Measurements from ENCODE around the gene FASTKD3.

The FASTKD3 gene

DNA sequence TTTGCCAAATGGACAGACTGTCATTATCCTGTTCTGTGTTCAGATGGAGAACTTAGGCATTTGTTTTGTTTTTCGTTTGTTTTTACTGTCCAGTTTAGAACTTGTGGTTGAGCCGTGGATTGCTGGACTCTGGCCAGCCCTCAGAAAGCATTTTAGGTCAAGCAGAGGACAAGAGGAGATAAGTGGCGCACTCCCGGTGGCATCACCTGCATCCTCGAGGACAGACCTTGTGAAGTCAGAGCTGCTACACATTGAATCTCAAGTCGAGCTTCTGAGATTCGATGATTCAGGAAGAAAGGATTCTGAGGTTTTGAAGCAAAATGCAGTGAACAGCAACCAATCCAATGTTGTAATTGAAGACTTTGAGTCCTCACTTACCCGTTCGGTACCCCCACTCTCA is 9.0 kb upstream of the FASTKD3 start:
- DNase-seq = no peak

DNA sequence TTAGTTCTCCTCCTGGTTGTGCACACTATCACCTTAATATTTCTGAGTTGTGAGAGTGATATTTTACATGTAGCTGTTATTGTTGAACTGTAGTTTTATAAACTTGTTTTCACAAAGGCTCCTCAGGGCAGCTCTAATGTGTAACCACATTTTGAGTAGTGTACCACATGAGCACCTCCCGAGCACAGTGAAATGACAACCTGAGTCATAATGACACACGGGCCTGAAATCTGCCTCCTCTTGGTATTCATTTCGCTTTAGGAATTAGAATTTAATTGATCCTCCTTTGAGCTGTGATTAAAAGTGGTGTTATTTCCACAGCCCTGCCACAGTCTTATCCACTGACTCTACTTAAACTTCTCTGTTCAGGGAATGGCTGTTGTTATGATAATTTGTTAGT is 8.0 kb upstream of the FASTKD3 start:
- peak; percentile 37 for DNase-seq

DNA sequence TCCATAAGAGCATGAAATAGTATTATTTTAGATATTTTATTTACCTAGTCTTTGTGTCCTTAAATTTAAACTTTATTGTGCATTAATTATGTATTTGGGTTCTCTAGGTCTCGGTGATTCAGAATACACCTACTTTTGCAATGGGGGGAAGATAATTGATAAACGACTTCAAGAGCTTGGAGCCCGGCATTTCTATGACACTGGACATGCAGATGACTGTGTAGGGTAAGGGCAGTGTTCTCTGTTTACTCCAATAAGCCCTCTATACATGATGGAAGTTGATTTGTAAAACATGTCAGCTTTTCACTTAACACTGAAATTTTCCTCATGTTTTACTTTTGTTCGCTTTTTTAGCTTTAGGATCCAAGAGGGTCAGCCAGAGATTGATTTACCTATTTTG is 6.3 kb upstream of the FASTKD3 start:
- no peak for DNase-seq

DNA sequence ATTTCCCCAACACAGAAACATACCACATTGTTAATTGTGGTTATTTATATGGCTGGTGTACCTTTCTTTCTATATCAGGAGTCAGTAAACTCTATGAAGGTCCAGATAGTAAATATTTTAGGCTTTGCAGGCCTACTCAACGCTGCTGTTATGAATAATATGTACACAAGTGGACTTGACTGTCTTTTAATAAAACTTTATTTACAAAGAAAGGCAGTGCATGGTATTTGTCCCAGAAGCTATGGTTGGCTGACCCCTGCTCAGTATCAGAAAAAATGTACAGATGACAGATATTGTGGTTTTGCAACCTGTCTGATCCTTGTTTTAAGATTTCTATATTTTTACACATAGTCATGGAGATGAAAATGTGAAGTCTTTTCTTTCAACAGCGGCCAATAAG is 5.8 kb upstream of the FASTKD3 start:
- no peak for DNase-seq

DNA sequence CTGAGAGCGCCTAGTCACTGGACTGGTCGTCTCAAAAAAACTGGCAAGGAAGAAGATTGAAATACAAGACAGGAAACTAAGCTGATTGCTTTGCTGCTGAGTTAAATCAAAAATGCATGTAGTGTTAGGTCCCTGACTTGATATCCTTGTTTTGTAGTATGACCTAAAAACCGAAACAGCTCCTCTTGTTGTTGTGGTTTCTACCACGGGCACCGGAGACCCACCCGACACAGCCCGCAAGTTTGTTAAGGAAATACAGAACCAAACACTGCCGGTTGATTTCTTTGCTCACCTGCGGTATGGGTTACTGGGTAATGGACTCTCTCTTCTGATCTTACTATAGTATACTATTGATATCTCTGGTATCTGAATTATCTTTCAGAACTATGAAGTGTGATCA is 4.4 kb upstream of the FASTKD3 start:
- DNase-seq = no peak

DNA sequence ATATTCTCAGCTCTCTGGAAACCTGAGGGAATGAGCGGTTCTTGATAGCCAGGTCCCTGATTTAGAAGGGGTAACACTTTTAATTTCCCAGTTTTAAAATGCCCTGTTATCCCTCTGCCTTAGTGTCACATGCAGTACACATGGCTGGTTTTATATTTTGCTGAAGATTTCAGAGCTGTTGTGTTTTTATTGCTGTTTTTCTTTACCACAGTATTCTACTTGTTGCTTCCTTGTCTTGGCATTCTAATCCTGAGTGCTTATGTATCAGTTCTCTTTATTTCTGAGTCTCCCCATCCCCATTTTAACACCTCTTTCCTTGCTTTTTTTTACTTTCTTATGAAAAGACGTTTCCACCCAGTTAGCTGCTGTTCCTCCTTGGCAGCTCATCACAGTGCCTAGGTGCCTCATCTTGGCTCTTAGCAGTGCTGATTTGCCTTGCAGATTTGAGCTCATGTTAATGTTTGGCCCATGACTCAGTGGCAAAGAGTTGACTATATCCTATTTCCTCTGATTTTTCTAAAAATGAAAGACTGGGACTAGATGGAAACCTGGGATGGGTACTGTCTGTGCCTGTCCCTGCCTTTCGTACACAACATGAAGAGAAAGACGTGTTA is 3.8 kb upstream of the FASTKD3 start:
- DNase-seq = no peak

DNA sequence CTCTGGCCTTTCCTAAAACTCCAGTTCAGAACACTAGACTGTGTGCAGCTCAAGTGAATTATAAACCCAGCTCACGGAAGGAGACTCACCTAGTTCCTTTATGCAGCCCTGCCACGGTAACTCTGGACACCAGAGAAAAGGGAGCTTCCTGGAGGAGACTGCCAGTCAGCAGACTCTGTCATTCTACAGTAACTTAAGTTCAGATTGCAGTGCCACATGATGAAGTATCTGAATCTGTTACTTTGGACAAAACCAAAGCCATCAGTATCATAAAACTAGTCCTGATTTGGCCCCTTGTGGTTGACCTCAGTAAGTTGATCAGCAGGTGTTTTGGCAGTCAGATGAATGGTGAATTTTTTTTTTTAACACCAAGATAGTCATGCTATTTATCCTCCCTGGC is 2.8 kb upstream of the FASTKD3 start:
- DNase-seq = no peak

DNA sequence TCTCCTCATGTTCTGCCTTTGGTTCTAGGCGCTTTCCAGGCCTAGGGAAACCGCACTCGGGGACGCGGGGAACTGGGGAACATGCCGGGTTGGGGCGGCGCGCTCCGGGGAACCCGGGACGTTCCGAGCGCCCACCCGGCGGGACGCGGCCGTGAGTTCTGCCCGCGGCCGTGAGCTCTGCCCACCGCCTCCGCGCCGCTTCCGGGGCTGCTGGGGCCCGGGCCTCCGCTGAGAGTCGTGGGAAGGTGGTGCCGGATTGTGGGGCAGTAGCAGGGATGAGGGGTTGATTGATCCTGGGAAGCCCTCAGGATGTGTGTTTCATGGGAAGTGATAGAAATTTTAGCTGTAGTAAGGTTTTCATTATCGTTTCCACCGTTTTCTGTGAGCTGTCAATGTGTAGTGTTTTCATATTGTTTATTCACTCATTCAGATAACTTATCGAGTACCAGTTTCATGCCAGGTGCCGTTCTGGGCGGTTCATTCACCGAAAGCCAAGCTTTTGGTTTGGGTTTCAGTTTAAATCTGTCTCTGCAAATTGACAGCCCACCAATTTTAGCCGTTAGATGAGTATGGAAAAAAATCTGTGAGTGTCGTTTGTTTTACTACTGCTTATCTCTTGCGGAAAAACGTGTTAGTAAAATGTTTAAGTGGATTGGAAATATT is 774 bp upstream of the FASTKD3 start:
- peak; percentile 43 for DNase-seq

DNA sequence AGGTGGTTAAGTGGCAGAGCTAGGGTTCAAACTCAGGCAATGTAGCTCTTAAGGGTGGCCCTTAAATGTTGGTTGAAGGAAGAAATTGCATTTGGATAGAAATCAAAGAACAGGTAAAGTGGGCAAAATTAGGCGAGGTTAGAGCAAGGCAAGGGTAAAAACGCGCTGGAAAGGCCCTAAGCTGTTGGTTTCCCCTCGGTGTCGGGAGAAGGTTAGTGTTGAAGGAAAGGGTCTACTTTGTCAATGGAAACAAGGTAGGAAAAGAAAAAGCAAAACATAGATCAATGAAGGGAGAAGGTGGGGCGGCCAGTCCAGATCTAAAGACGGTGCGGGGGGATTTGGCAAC is 431 bp downstream of the FASTKD3 start:
- no peak for DNase-seq

DNA sequence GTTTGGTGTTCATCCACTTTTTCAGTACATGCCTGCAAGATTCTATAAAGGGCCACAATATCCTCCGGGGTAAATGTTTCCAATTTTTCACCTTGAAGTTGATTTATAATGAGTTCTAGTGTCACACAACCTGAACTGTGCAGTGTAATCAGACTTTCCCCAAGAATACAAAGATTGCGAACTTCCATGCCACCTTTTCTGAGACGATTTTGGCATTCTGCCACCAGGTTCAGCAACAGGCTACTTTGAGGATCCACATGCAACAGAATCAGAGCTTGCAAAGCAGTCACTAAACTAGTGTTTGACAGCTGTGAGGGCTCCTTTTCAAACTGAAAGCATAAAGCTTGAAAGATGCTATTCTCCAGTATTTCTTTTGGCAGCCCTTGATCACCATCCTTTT is 1.6 kb downstream of the FASTKD3 start:
- no peak for DNase-seq

DNA sequence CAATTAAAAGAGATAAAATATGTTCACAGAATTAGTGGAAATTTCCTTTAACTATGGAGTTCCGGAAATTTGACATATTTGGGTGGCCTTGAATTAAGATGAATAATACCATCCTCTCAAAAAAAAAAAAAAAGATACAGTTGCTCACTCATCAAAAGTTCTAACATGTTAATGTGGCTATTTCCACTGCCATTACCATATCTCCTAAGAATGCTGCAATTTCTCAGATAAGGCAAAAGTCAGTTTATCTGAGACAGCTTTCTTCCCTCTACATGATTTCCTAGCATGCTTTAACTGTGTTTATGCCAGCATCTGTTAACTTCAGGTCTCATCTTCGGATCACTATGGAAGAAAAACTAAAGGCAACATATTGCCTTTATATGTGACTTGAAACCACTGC is 2.6 kb downstream of the FASTKD3 start:
- no peak for DNase-seq

DNA sequence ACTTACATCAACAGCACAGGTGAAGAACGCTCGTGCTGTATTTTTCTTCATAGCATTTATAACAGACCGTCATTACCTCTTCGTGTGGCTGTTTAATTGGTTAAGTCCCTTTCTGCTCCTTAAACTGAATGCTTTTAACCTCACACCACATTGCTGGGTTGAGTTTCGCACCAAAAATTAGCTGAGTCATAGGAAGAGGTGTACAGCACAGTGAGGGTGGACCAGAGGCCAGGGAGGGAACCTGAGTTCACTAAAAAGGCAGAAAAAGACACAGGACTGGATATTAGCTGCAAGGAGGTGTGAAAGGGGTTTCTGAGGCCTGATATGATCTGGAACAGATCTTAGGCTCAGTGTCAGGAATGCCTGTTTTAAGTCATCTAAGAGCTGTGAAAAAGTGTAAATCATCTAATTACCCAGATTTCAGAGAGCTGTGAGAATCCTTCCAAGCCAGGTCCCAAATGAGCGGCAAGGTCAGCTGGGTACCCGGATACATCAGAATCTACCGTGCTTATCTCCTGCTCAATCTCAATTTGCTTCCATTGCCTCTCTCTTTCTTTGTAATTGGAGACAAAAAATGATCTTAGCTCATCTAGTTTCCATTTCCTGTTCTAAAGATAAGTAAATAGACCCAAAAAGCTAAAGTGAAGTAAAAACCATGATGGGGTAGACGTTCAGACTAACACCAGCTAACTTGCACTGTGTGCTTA is 10.8 kb downstream of the FASTKD3 start:
- DNase-seq = no peak

DNA sequence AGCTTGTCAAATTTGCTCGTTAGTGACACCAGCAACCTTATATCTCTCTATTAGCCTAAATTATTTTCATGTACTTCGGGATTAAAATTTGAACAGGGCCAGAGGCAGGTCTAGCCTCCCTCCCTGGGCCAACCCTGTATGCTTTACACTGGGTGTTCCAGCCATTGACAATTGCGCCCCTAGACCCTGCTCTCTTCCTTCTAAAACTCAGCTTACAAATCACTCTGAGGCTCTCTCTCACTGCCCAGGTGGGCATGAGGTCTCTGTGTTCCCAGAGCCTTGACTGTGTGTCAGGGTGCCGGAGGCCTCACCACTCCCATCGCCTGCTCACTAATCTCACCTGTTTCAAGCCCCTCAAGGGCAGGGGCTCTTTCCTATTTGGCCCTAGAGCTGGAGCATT is 11.5 kb downstream of the FASTKD3 start:
- no peak for DNase-seq

DNA sequence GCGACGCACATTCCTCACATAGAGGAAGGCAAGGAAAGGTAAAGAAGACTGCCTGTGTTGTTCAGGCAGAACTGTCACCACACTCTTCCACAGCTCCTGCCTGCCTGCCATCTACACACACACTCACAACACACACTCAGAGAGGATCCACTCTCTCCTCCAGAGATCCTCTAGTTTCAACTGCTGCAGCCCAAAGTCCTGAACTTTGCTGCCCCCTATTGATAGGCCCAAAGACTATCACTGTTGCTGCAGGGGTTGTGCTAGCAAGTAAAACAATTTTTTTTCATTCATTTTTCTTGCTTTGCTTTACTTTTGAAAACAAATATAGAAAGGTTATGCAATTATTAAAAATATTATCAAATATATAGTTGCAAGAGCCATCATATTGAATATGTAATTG is 12.0 kb downstream of the FASTKD3 start:
- peak; percentile 43 for DNase-seq

DNA sequence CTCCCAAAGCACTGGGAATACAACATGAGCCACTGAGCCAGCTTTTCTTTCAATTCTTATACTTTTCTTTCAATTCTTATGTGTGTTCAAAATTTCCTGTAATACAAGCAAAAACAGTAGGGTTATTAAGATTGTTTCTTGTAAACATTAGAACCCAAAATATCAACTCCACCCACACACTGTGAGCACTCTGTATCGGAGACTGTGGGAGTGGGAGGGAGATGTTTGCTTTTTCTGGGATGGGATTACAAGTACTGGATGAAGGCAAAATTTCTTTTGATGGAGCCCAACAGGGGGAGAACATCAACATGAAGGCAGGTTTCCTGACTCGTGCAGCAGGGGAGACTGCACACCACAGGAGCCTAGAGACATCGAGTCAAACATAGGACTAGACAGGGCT is 13.2 kb downstream of the FASTKD3 start:
- DNase-seq = no peak

DNA sequence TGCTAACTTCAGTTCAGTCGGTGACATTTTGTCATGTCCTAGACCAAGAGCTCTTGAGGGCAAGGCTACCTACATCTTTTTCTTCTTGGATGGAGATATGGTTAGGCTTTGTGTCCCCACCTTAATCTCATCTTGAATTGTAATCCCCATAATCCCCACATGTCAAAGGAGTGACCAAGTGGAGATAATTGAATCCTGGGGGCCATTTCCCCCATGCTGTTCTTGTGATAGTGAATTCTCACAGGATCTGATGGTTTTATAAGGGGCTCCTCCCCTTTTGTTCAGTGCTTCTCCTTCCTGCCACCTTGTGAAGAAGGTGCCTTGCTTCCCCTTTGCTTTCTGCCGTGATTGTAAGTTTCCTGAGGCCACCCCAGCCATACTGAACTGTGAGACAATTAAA is 15.8 kb downstream of the FASTKD3 start:
- no peak for DNase-seq

DNA sequence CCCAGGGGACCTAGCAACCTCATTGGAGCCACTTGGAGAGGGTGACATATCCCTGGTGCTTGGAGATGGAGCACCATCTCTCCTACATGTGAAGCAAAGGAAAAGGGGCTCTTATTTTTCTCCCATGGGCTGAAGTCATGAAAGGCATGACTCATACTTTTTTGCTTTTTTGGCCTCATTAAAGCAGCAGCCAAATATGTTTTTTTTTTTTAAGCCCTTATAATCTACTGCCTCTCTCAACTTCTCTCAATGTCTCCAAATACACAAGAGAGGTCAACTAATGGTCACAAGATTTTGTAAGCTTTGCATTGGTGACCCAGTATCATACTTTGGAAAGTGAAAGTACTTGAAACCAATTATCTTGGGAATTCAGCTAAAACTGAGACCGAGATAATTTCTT is 16.3 kb downstream of the FASTKD3 start:
- peak; percentile 9 for DNase-seq

DNA sequence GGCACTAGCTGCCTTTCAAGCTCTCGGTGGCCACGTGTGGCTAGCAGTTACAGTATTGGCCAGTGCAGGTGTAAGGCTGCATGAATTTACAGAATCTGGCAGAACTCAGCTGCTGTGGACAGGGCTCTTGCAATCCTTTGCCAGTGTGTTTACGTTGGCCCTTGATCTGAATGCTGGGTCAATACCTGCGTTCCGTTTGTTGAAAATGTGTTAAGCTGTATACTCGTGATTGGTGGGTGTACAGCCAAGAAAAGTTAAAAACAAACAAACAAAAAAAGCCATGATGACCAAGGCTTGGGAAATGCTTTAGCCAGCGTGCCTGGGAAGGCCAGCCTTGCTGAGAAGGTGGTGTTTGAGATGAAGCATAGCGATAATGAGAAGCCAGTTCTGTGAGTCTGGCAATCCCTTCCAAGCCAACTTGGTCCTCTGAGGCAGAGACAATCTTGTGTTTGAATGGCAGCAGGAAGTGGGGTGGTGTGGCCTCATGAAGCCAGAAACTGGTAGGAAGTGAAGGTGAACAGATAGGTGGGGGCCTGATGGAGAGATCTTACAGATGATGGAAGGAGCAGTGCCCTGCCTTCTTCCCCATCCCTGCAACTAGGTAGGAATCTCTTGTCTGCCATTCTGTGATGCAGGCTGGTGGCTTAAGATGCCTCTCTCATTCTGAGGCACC is 17.1 kb downstream of the FASTKD3 start:
- DNase-seq = no peak

DNA sequence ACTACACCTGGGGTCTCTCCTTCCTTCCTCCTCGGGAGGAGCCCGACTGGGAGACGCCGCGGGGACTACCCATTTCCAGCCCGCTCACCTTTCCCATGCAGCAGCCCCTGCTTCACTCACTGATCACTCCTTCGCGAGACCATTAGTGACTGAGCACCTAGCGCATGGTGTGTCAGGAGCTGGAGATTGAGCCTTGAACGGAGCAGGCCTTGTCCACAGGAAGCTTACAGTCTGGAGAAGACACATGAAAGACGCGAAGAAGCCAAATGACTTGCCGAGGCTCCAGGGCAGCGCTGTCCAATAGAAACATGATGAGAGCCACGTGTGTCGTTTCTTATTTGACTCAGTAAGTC is 17.6 kb downstream of the FASTKD3 start:
- DNase-seq = no peak

DNA sequence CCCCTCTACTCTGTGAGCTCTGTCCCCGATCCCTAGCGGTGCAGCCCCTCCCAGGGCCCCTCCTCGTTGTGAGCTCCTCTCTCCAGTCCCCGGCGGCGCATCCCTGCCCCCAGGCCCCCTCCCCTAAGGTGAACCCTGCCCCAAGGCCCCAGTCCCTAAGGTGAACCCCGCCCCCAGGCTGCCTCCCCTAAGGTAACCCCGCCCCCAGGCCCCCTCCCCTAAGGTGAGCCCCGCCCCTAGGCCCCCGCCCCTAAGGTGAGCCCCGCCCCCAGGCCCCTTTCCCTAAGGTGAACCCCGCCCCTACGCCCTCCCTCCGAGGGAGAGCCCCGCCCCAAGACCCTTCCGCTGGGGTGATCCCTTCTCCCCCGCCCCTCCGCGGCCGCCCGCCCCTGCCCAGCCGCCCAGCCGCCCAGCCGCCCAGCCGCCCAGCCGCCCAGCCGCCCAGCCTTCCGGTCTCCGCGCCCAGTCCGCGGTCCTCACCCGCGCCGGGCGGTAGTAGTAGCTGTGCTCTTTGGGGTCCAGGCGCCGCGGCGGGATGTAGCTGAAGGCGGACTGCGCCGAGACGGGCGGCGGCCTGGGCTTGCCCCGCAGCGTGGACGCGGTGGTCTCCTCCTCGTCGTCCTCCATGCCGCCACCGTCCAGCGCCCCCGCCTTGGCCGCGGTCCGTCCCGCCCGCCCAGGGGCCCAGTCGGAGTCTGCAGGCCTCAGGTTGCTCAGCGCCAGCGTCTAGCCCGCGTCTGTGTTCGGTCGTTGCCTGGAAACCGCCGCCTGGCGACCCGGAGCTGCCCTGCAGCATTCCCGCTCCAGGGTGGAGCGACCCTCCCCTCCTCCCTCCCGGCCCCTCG is 18.2 kb downstream of the FASTKD3 start, which contains the start of gene CFAP90:
Gene CFAP90, minus strand, starts transcription at position 739 of the 845 bp plus-strand sequence. Its CDS starts 112 bp downstream, at position 627.
- no peak for DNase-seq

DNA sequence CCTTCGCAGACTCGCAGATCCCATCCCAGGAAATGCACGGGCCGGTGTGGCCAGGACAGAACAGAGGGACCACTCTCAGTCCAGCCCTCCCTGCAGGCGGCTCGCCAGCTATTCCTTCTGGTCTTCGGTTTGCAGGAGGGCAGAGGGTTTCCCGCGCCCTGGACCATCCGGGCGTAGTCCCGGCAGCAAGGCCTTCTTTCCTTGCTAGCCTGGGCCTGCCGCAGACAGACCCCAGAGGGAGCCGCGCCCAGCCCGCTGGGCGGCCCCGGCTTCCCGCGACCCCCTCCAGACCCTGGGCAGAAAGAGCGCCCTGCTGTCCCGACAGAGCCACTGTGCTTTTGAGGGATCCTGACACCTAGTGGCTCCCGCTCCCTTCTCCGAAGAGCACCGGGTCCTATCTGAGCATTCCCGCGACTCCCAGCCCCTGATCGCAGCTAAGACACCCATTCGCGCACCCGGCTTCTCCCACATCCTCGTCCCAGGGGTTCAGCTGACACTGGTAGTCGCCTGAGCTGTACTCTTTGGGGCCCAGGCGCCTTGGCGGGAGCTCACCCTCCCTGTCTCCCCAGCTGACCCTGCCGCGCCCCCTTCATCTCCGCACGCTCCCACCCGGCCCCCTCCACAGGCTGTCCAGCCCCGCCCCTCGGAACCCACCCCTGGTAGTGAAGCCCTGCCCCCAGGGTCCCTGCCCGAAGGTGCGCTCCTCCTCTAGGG is 19.0 kb downstream of the FASTKD3 start:
- DNase-seq = no peak

DNA sequence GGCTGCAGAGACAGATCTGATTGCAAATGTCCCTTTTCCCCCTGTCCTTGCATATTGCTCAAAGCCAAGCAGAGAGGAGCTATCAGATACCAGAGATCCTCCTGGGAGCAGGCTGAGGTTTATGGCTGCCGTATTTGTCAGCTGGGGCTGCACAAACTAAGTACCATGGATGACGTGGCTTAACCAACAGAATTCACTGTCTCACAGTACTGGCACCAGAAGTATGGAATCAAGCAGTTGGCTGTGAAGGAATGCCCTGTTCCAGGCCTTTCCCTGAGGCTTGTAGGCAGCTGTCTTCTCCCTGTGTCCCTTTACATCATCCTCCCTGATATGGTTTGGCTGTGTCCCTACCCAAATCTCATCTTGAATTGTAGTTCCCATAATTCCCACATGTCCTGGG is 20.5 kb downstream of the FASTKD3 start:
- DNase-seq = no peak

Data from inflammatory macrophage treated with lipopolysaccharide for 4 hours (primary cell).